Measurements from ENCODE around the gene VENTX.

Gene VENTX

GRCh38 chr10:133237588-133238465 is at the start of gene VENTX:
TSS of gene VENTX (plus strand) at chr10:133237855. CDS start at chr10:133237915, 60 bp downstream.
- no peak within 1 kb of the TSS for H3K27ac ChIP-seq
- TF ChIP-seq CTCF (conservative IDR thresholded peaks at IDR 0.05) (no peak), ZFX (IDR thresholded peaks at IDR 0.05) (no peak)

GRCh38 chr10:133187906-133188681 is 49.6 kb upstream of the VENTX start:
- H3K27ac ChIP-seq: no peak overlapping the region
- no peak for TF ChIP-seq ZFX (IDR thresholded peaks at IDR 0.05)
- TF ChIP-seq CTCF (conservative IDR thresholded peaks at IDR 0.05): no peak

GRCh38 chr10:133189256-133189655 is 48.4 kb upstream of the VENTX start:
- TF ChIP-seq ZFX (IDR thresholded peaks at IDR 0.05) (no peak), CTCF (conservative IDR thresholded peaks at IDR 0.05) (no peak)
- no peak overlapping the region for H3K27ac ChIP-seq

- TF ChIP-seq ZFX (IDR thresholded peaks at IDR 0.05) (no peak), CTCF (conservative IDR thresholded peaks at IDR 0.05) (no peak)
- H3K27ac ChIP-seq: no peak overlapping the region
These were observed 47.9 kb upstream of the VENTX start for GRCh38 chr10:133189726-133190125.

GRCh38 chr10:133190225-133190624 is 47.4 kb upstream of the VENTX start:
- H3K27ac ChIP-seq: no peak overlapping the region
- TF ChIP-seq ZFX (IDR thresholded peaks at IDR 0.05) (no peak), CTCF (conservative IDR thresholded peaks at IDR 0.05) (no peak)

GRCh38 chr10:133191651-133192050 is 46.0 kb upstream of the VENTX start:
- no peak for TF ChIP-seq ZFX (IDR thresholded peaks at IDR 0.05)
- no peak for TF ChIP-seq CTCF (conservative IDR thresholded peaks at IDR 0.05)
- no peak overlapping the region for H3K27ac ChIP-seq

- H3K27ac ChIP-seq: no peak overlapping the region
- TF ChIP-seq ZFX (IDR thresholded peaks at IDR 0.05) (no peak), CTCF (conservative IDR thresholded peaks at IDR 0.05) (no peak)
These were observed 43.5 kb upstream of the VENTX start for GRCh38 chr10:133194151-133194550.

Data from C4-2B (cell line).